Measurements from ENCODE around the gene RAD23A. TPM values are rescaled to one million over a fixed set of nuclear protein-coding genes. Genes with fewer than 3 reads are reported as not detected.

The RAD23A gene
- total and polyA plus RNA-seq, 10 of the 15 experiments (the other 5 are each of a cell fraction or from before 2014, with no cell fraction given) = 8.8 to 198 (median 119) TPM

DNA sequence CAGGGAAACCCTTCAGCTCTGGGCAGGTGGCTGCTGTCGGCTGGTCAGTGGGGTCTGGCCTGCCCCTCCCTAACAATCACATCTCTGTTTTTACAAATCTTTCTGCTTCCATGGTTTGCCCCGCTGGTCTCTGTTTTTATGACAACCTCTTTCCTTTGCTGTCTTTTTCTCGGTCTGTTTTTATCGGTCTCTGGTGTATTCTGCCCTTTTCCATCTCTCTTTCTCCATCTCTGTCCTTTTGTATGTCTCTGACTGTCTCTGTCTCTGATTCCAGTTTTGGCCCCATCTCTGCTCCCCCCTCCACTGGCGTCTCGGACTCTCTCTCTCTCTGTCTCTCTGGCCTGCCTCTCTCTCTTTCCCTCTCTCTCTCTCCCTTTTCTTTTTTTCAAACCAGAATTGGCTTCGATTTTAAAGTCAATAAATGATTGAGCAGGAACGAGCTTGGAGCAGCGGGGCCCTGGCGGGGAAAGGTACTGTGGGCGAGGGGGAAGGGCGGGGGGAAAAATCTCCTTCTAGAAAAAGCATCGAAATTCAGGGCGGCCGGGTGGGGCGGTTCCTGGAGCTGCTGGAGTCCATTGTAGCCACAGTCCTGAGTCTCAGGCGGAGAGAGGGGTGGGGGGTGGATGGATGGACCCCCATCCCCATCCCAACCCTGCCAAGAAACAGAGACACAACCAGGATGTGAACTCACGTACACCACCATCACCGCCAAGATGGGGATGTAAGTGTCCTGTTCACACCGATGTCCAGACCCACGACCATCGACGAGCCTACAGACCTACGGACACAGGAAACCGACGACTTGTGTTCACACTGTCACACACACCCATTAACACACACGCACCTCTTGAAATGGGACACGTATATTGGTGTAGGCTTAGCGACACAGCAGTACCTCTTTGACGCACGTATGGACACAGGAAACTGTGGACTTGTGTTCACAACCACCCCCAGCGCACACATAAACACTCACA, 52.6 kb downstream of the RAD23A start:
- no peak for FAIRE-seq
- no peak for DNase-seq (ENCODE audit: low read depth, low spot score)
- H3K4me3 ChIP-seq = no peak overlapping the region
- H3K4me2 ChIP-seq (ENCODE audit: control insufficient read depth, insufficient read depth) = no peak overlapping the region
- H3K9me3 ChIP-seq (replicated peaks; ENCODE audit: control insufficient read depth, insufficient read depth, low read length) = no peaks in the 10 kb centered on the region
- H3K36me3 ChIP-seq (ENCODE audit: control insufficient read depth in 2 of 2, insufficient read depth in 2 of 2, low read length in 1 of 2) = no peaks in the 10 kb centered on the region
- ChIA-PET POLR2A (interaction anchor here (0.7 kb wide), 1 partner anchor 91 kb away, joined by 3 read pairs; no protein-coding TSS in a partner anchor), CTCF (no interaction called here), SMC1A (ENCODE audit: uncharacterized antibody, unreplicated experiment) (no interaction called here), RAD21 (ENCODE audit: unreplicated experiment) (no interaction called here)
- WGBS (ENCODE audit: insufficient coverage, insufficient replicate concordance, low lambda C conversion rate, missing lambda C conversion rate) = 74% methylated on average over 27 of the region's 32 CpGs
- no peaks in the 10 kb centered on the region for H3K4me1 ChIP-seq (ENCODE audit: control insufficient read depth, insufficient read depth, low read length)
- TF ChIP-seq PAX5 (IDR thresholded peaks at IDR 0.05; ENCODE audit: borderline replicate concordance, low read depth, low read length) = no peak
- TF ChIP-seq KAT2A (conservative IDR thresholded peaks at IDR 0.05; ENCODE audit: control insufficient read depth, low read depth, low read length) = no peak
- no peak for TF ChIP-seq POU2F2 (IDR thresholded peaks at IDR 0.05; ENCODE audit: borderline replicate concordance, low read depth, low read length)
- TF ChIP-seq IKZF2 (IDR thresholded peaks at IDR 0.05) = no peak
- H3K27ac ChIP-seq (ENCODE audit: control insufficient read depth, insufficient read depth) = no peak overlapping the region
- no peak for ATAC-seq
- peaks cover 4 to 6% of the 10 kb centered on the region in 2 experiments; a peak in 3 of 4 replicates for H3K27me3 ChIP-seq (replicated peaks in 1 of 2; ENCODE audit: control insufficient read depth in 2 of 2, insufficient read depth in 2 of 2, low read length in 1 of 2)
- H4K20me1 ChIP-seq (ENCODE audit: control insufficient read depth, insufficient read depth) = no peaks in the 10 kb centered on the region
- H2AFZ ChIP-seq (ENCODE audit: control insufficient read depth, low read depth, low read length) = no peak overlapping the region
- in situ Hi-C loops (cut with MboI) (no loop called here), intact Hi-C loops (cut with micrococcal nuclease; ENCODE audit: unreplicated experiment) (no loop called here)
- no peaks in the 10 kb centered on the region for H3K79me2 ChIP-seq (ENCODE audit: control insufficient read depth, insufficient read depth, low read length)
- BruUV-seq (replicated peaks) = no TSS peak
- no peak overlapping the region for H3K9ac ChIP-seq (ENCODE audit: control insufficient read depth, insufficient read depth, low read length)

GRCh38 chr19:13001166-13001501, 55.5 kb downstream of the RAD23A start:
- no TSS peak for BruUV-seq (replicated peaks)
- H3K9me3 ChIP-seq (replicated peaks; ENCODE audit: control insufficient read depth, insufficient read depth, low read length) = no peaks in the 10 kb centered on the region
- no peak for FAIRE-seq

More at GRCh38 chr19:13001166-13001501, 55.5 kb downstream of the RAD23A start:
- Histone ChIP-seq H3K27me3 (replicated peaks in 1 of 2; ENCODE audit: control insufficient read depth in 2 of 2, insufficient read depth in 2 of 2, low read length in 1 of 2) (no peaks in the 10 kb centered on the region; a peak in 3 of 4 replicates), H3K79me2 (ENCODE audit: control insufficient read depth, insufficient read depth, low read length) (no peaks in the 10 kb centered on the region), H3K4me3 (no peak overlapping the region), H4K20me1 (ENCODE audit: control insufficient read depth, insufficient read depth) (no peaks in the 10 kb centered on the region), H3K27ac (ENCODE audit: control insufficient read depth, insufficient read depth) (no peak overlapping the region), H3K36me3 (ENCODE audit: control insufficient read depth in 2 of 2, insufficient read depth in 2 of 2, low read length in 1 of 2) (no peaks in the 10 kb centered on the region), H3K4me2 (ENCODE audit: control insufficient read depth, insufficient read depth) (no peak overlapping the region), H3K9ac (ENCODE audit: control insufficient read depth, insufficient read depth, low read length) (no peak overlapping the region), H3K4me1 (ENCODE audit: control insufficient read depth, insufficient read depth, low read length) (no peaks in the 10 kb centered on the region), H2AFZ (ENCODE audit: control insufficient read depth, low read depth, low read length) (no peak overlapping the region)
- ChIA-PET CTCF (interaction anchor here (0.6 kb wide), 1 partner anchor 237 kb away, joined by 3 read pairs; no protein-coding TSS in a partner anchor), RAD21 (ENCODE audit: unreplicated experiment) (no interaction called here), SMC1A (ENCODE audit: uncharacterized antibody, unreplicated experiment) (no interaction called here), POLR2A (no interaction called here)
- WGBS (ENCODE audit: insufficient coverage, insufficient replicate concordance, low lambda C conversion rate, missing lambda C conversion rate) = 70% methylated on average over 19 of the region's 19 CpGs
- no peak for TF ChIP-seq RELA (IDR thresholded peaks at IDR 0.05; ENCODE audit: borderline replicate concordance, partially characterized antibody)
- no peak for TF ChIP-seq NBN (IDR thresholded peaks at IDR 0.05)
- TF ChIP-seq WRNIP1 (IDR thresholded peaks at IDR 0.05; ENCODE audit: borderline replicate concordance, low read depth, low read length) = no peak
- TF ChIP-seq HDAC2 (IDR thresholded peaks at IDR 0.05) = no peak
- no peak for TF ChIP-seq MEF2B (IDR thresholded peaks at IDR 0.05; ENCODE audit: partially characterized antibody, poor library complexity, severe bottlenecking)
- no peak for TF ChIP-seq ETV6 (conservative IDR thresholded peaks at IDR 0.05 in 1 of 2, IDR thresholded peaks at IDR 0.05 in 1 of 2; ENCODE audit: borderline replicate concordance in 1 of 2, low read depth in 1 of 2)
- TF ChIP-seq, protein P1, sequence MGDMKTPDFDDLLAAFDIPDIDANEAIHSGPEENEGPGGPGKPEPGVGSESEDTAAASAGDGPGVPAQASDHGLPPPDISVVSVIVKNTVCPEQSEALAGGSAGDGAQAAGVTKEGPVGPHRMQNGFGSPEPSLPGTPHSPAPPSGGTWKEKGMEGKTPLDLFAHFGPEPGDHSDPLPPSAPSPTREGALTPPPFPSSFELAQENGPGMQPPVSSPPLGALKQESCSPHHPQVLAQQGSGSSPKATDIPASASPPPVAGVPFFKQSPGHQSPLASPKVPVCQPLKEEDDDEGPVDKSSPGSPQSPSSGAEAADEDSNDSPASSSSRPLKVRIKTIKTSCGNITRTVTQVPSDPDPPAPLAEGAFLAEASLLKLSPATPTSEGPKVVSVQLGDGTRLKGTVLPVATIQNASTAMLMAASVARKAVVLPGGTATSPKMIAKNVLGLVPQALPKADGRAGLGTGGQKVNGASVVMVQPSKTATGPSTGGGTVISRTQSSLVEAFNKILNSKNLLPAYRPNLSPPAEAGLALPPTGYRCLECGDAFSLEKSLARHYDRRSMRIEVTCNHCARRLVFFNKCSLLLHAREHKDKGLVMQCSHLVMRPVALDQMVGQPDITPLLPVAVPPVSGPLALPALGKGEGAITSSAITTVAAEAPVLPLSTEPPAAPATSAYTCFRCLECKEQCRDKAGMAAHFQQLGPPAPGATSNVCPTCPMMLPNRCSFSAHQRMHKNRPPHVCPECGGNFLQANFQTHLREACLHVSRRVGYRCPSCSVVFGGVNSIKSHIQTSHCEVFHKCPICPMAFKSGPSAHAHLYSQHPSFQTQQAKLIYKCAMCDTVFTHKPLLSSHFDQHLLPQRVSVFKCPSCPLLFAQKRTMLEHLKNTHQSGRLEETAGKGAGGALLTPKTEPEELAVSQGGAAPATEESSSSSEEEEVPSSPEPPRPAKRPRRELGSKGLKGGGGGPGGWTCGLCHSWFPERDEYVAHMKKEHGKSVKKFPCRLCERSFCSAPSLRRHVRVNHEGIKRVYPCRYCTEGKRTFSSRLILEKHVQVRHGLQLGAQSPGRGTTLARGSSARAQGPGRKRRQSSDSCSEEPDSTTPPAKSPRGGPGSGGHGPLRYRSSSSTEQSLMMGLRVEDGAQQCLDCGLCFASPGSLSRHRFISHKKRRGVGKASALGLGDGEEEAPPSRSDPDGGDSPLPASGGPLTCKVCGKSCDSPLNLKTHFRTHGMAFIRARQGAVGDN (IDR thresholded peaks at IDR 0.05) = no peak
- DNase-seq (ENCODE audit: low read depth, low spot score) = no peak
- in situ Hi-C loops (cut with MboI) = no loop called here
- intact Hi-C loops (cut with micrococcal nuclease; ENCODE audit: unreplicated experiment) = no loop called here
- no peak for ATAC-seq

All from GM12878 (cell line).